MM.1S (cell line): Measurements from ENCODE around the gene TTLL11.

Experiments
- EZH2 ChIP-seq: fragments of 300-600 bp; sonication (generic); optimal IDR thresholded peaks from 2 replicates; pipeline ENCODE3; 2017; ENCODE audit warnings: low read depth, mild to moderate bottlenecking, antibody characterized with exemption, low read length, mixed read lengths
- TF ChIP-seq, protein P1 (sequence below): fragments of 300-600 bp; sonication (generic); IDR thresholded peaks from 2 replicates; pipeline ENCODE4 v1.5.1; 2016; ENCODE audit warnings: antibody characterized with exemption, low read length, mixed read lengths

- TF ChIP-seq, protein P1, sequence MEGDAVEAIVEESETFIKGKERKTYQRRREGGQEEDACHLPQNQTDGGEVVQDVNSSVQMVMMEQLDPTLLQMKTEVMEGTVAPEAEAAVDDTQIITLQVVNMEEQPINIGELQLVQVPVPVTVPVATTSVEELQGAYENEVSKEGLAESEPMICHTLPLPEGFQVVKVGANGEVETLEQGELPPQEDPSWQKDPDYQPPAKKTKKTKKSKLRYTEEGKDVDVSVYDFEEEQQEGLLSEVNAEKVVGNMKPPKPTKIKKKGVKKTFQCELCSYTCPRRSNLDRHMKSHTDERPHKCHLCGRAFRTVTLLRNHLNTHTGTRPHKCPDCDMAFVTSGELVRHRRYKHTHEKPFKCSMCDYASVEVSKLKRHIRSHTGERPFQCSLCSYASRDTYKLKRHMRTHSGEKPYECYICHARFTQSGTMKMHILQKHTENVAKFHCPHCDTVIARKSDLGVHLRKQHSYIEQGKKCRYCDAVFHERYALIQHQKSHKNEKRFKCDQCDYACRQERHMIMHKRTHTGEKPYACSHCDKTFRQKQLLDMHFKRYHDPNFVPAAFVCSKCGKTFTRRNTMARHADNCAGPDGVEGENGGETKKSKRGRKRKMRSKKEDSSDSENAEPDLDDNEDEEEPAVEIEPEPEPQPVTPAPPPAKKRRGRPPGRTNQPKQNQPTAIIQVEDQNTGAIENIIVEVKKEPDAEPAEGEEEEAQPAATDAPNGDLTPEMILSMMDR, result no peak
- no peak for TF ChIP-seq EZH2
Observed at GRCh38 chr9:121989010-121989409, 104.1 kb downstream of the TTLL11 start.
